HUES64 (cell line): ENCODE results near the gene C1orf198.

Source experiments
- H3K27ac ChIP-seq: 2 replicates; pipeline ENCODE4 v1.7.0; 2013; ENCODE audit warnings: low read depth, low read length, inconsistent platforms
- H3K27me3 ChIP-seq: 2 replicates; pipeline ENCODE4 v1.6.1; 2013; ENCODE audit warnings: mild to moderate bottlenecking, low read length; ENCODE audit not compliant: insufficient read depth
- H3K36me3 ChIP-seq: 2 replicates; pipeline ENCODE4 v1.6.1; 2013; ENCODE audit warnings: mild to moderate bottlenecking, low read length; ENCODE audit not compliant: insufficient read depth
- H3K4me1 ChIP-seq: 2 replicates; pipeline ENCODE4 v1.6.1; 2013; ENCODE audit warnings: mild to moderate bottlenecking, low read length, moderate library complexity; ENCODE audit not compliant: insufficient read depth
- H3K4me3 ChIP-seq: 2 replicates; pipeline ENCODE4 v1.5.1; 2013; ENCODE audit warnings: mild to moderate bottlenecking, low read length, moderate library complexity
- H3K9ac ChIP-seq: 2 replicates; pipeline ENCODE4 v1.6.1; 2013; ENCODE audit warnings: mild to moderate bottlenecking, low read depth, low read length
- H3K9me3 ChIP-seq: 2 replicates; pipeline ENCODE4 v1.6.1; 2013; ENCODE audit warnings: low read depth, low read length; ENCODE audit not compliant: insufficient read depth
- WGBS: fragments of 150-250, 120-280 bp; methylation state at CpG from one replicate; pipeline ENCODE4 v1.1.7; 2013; ENCODE audit warnings: missing lambda C conversion rate; 5-methylcytosine and 5-hydroxymethylcytosine counted together

C1orf198 gene

DNA sequence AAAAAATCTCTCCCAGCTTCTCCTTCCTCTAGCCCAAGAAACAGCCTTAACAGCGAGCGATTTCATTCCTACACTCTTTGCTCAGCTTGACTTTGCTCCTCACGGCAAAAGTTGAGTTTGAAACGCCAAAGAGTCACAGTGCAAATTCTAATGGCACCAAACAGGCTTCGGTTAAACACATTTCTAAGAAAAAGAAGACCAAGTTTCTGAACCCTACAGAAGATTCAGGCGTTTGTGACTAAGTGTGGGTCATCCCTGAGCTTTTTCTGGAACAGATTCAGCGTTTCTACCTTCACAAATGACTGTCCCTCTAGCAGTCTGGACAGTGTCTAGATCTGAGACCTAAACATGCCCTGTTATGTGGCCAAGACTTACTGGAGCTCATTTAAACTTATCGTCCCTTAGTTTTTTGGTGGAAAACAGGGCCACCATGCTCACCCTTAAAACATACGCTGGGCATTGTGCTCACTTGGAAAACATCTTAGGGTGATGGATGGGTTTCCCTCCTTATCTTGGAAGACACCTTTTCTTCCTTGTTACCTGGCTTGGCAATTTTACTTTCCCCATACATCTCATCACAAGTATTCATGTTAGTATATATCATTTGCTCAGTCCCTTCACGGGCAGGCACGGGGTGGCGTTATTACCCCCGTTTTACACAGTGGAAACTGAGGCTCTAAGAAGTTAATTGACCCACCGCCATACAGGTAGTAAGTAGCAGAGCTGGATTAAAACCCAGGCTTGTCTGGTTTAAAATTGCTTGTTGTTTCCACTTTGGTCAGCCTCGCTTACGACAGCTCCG lies 1.0 kb downstream of the C1orf198 start:
- WGBS, result 31% methylated on average over 17 of the region's 17 CpGs
- Histone ChIP-seq H3K27ac (no peak overlapping the region), H3K36me3 (no peaks in the 10 kb centered on the region; the same call in 1 of the 2 replicates), H3K27me3 (peaks cover 10% of the 10 kb centered on the region), H3K4me3 (peak overlapping the region; percentile 99), H3K9ac (peak overlapping the region; percentile 95), H3K9me3 (no peaks in the 10 kb centered on the region), H3K4me1 (peaks cover 26% of the 10 kb centered on the region)

DNA sequence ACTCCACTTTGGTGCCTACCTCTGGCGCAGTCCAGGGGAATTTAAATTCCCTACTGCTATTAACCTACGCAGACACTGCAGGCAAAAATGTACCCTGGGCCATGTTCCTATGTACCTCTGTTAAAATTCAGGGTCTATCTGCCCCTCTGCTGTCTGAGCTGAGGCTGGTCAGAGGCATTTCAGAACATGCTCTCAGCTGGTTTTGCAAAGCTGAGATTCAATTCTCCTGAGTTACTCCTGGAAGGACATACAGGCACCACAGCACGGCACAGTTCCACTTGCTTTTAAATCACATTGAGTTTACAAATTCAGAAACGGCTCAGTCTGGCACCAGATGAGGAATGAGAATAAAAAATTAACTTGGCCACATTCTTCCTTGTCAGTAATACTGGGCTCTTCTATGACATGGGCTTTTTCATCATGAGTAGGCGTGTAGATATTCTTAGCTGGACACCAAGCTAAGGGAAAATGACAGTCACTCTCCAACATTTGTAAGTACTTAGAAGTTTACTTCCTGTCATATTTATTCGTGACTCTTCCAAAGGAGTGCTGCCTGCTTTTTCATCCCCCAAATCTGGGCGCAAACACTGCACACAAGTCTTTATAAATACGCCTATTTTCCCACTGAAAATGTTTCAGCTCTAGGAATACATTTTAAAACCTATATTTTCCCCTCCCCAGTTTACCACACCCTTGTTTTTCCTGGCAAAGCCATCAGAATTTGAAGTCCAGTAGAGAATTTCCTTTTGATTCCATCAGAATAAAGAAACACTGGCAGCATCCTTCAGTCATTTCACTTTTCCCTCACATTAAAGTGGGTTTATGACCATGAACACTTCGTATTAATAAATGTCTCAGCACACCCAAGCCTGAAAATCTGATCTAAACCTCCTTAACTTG lies 1.9 kb downstream of the C1orf198 start:
- Histone ChIP-seq H3K4me1 (peaks cover 26% of the 10 kb centered on the region), H3K27me3 (peaks cover 10% of the 10 kb centered on the region), H3K27ac (no peak overlapping the region), H3K36me3 (no peaks in the 10 kb centered on the region; the same call in 1 of the 2 replicates), H3K9me3 (no peaks in the 10 kb centered on the region), H3K9ac (peak overlapping the region; percentile 95; the same call in 1 of the 2 replicates), H3K4me3 (peak overlapping the region; percentile 99)
- 86% methylated on average over 9 of the region's 9 CpGs for WGBS

GRCh38 chr1:230865062-230865817 lies 3.1 kb downstream of the C1orf198 start:
- Histone ChIP-seq H3K9ac (no peak overlapping the region), H3K36me3 (no peaks in the 10 kb centered on the region; the same call in 1 of the 2 replicates), H3K4me1 (peaks cover 26% of the 10 kb centered on the region), H3K27ac (no peak overlapping the region), H3K9me3 (no peaks in the 10 kb centered on the region), H3K27me3 (peaks cover 10% of the 10 kb centered on the region), H3K4me3 (no peak overlapping the region)
- WGBS, result 90% methylated on average over 8 of the region's 8 CpGs

DNA sequence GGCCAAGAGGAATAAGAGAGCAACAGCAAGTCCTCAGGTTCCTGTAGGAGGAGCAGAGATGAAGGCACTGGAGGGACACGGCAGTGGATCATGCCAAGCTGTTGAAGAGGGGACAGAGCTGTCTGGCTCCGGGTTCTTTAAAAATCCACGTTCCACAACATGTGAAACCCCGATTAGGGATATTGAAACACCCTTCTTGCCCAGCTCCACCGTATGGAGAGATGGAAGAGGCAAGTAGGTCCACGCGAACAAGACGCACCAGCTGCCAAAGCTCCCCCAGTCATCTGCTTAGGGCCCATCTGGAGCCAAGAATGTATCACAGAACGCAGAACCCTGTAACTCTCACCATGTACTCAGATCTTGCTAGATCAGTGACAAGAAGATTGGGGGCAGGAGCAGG lies 3.9 kb downstream of the C1orf198 start:
- WGBS, result 90% methylated on average over 9 of the region's 9 CpGs
- Histone ChIP-seq H3K9me3 (no peaks in the 10 kb centered on the region), H3K27me3 (peaks cover 10% of the 10 kb centered on the region), H3K36me3 (no peaks in the 10 kb centered on the region; the same call in 1 of the 2 replicates), H3K9ac (no peak overlapping the region), H3K4me1 (peaks cover 20% of the 10 kb centered on the region), H3K4me3 (no peak overlapping the region), H3K27ac (no peak overlapping the region)

DNA sequence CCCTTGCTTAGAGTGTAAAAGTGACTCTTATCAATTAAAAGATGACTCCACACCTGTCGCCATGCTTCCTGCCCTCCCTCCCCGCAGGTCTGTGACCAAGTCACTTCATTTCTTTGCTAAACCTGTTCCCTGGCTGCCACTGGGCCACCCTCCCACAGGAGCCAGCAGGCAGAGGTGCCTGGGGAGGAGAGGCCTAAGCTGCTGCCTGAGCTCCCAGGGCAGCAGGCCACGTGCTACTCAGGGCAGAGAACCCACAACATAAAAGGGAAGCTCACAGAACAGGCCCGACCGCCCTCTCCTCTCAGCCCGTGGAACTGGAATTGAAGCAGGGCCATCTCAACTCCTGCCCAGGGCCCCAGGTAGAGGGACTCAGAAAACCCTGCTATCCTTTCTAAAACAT lies 4.9 kb downstream of the C1orf198 start:
- Histone ChIP-seq H3K4me1 (peaks cover 16% of the 10 kb centered on the region; the same call in 1 of the 2 replicates), H3K27ac (no peak overlapping the region), H3K36me3 (no peaks in the 10 kb centered on the region; the same call in 1 of the 2 replicates), H3K27me3 (peaks cover 10% of the 10 kb centered on the region), H3K9me3 (no peaks in the 10 kb centered on the region), H3K4me3 (no peak overlapping the region), H3K9ac (no peak overlapping the region)
- WGBS, result 81% methylated on average over 6 of the region's 6 CpGs

DNA sequence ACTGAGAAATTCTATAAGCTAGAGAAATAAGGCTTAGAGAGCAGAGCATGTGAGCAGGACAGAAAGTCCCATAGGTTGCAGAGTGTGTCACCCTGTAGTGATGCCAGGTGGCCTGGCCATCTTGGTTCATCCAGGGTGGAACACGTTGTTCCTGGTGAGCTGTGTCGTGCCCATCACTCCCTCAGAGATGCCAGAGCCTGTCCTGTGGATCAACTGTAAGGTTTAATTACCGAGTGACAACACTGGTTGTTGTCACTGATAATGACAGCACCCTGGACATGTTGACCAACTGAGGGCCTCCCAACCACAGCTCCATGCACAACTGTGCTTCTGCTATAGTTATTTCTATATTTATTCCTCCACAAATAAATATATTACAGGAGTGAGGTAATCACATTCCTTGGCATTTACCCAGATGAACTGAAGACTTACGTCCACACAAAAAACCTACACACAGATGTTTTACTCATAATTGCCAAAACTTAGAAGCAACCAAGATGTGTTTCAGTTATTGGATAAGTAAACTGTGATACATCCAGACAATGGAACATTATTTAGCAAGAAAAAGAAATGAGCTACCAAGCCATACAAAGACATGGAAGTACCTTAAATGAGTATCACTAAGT lies 6.2 kb downstream of the C1orf198 start:
- WGBS, result 88% methylated on average over 4 of the region's 4 CpGs
- H3K27me3 ChIP-seq, result peaks cover 2% of the 10 kb centered on the region
- H3K9ac ChIP-seq, result no peak overlapping the region
- H3K36me3 ChIP-seq, result no peaks in the 10 kb centered on the region; the same call in 1 of the 2 replicates
- H3K9me3 ChIP-seq, result no peaks in the 10 kb centered on the region
- H3K27ac ChIP-seq, result no peak overlapping the region
- H3K4me1 ChIP-seq, result peaks cover 21% of the 10 kb centered on the region; the same call in 1 of the 2 replicates
- H3K4me3 ChIP-seq, result no peak overlapping the region

DNA sequence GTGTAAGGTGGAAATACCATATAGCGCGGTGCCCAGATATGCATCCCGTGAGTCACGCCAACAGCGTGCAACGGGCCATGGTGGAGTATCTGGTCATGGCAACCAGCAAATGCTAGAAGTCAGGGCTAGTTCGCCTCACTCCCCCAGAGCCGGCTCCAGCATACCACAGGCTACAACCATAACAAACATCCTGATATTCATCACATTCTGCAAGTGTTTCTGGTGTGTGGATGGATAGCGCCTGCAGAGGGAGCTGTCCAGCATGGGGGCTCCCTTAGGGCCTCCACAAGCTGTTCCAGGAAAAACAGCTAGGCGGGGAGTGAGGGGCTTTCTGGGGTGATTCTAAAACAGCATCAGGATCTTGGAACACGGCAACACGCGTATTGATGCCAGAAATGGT lies 6.8 kb downstream of the C1orf198 start:
- Histone ChIP-seq H3K27ac (no peak overlapping the region), H3K9me3 (no peaks in the 10 kb centered on the region), H3K4me3 (no peak overlapping the region), H3K36me3 (no peaks in the 10 kb centered on the region; the same call in 1 of the 2 replicates), H3K9ac (no peak overlapping the region), H3K27me3 (no peaks in the 10 kb centered on the region), H3K4me1 (peaks cover 17% of the 10 kb centered on the region; the same call in 1 of the 2 replicates)
- WGBS, result 96% methylated on average over 13 of the region's 13 CpGs

- H3K9me3 ChIP-seq, result no peaks in the 10 kb centered on the region
- H3K4me1 ChIP-seq, result peaks cover 15% of the 10 kb centered on the region; the same call in 1 of the 2 replicates
- H3K27ac ChIP-seq, result no peak overlapping the region
- WGBS, result 93% methylated on average over 9 of the region's 9 CpGs
- no peaks in the 10 kb centered on the region for H3K27me3 ChIP-seq
- H3K36me3 ChIP-seq, result no peaks in the 10 kb centered on the region; the same call in 1 of the 2 replicates
- H3K9ac ChIP-seq, result no peak overlapping the region
- H3K4me3 ChIP-seq, result no peak overlapping the region
These were observed 7.5 kb downstream of the C1orf198 start for GRCh38 chr1:230860617-230861384.

GRCh38 chr1:230858918-230859729 lies 9.2 kb downstream of the C1orf198 start:
- Histone ChIP-seq H3K4me1 (peaks cover 15% of the 10 kb centered on the region; the same call in 1 of the 2 replicates), H3K4me3 (no peak overlapping the region), H3K36me3 (peaks cover 11% of the 10 kb centered on the region), H3K27me3 (no peaks in the 10 kb centered on the region), H3K9ac (no peak overlapping the region), H3K9me3 (no peaks in the 10 kb centered on the region), H3K27ac (no peak overlapping the region)
- 78% methylated on average over 12 of the region's 12 CpGs for WGBS
